ENCODE results near the gene MICAL3.

Gene MICAL3

GRCh38 chr22:17868771-17869170, 155.6 kb downstream of the MICAL3 start:
- DNase-seq (ENCODE audit: low spot score), result no peak

- DNase-seq (ENCODE audit: low spot score), result no peak
Observed at GRCh38 chr22:17867160-17867785, 157.1 kb downstream of the MICAL3 start.

- no peak for DNase-seq (ENCODE audit: low spot score)
Observed at GRCh38 chr22:17866621-17867020, 157.7 kb downstream of the MICAL3 start.

- no peak for DNase-seq (ENCODE audit: low spot score)
Observed at GRCh38 chr22:17866127-17866526, 158.2 kb downstream of the MICAL3 start.

- no peak for DNase-seq (ENCODE audit: low spot score)
Observed at GRCh38 chr22:17865183-17866055, 158.9 kb downstream of the MICAL3 start.

- DNase-seq (ENCODE audit: low spot score), result no peak
Observed at GRCh38 chr22:17864398-17865182, 159.8 kb downstream of the MICAL3 start.

GRCh38 chr22:17862646-17863181, 161.6 kb downstream of the MICAL3 start:
- DNase-seq (ENCODE audit: low spot score), result no peak

GRCh38 chr22:17861909-17862308, 162.5 kb downstream of the MICAL3 start:
- no peak for DNase-seq (ENCODE audit: low spot score)

GRCh38 chr22:17860220-17860965, 164.0 kb downstream of the MICAL3 start:
- DNase-seq (ENCODE audit: low spot score), result no peak

- no peak for DNase-seq (ENCODE audit: low spot score)
Observed at GRCh38 chr22:17858033-17858432, 166.3 kb downstream of the MICAL3 start.

GRCh38 chr22:17855572-17856290, 168.6 kb downstream of the MICAL3 start:
- DNase-seq (ENCODE audit: low spot score), result no peak

GRCh38 chr22:17853073-17853472, 171.3 kb downstream of the MICAL3 start:
- DNase-seq (ENCODE audit: low spot score), result no peak

GRCh38 chr22:17851759-17852158, 172.6 kb downstream of the MICAL3 start:
- no peak for DNase-seq (ENCODE audit: low spot score)

GRCh38 chr22:17847360-17848078, 176.8 kb downstream of the MICAL3 start:
- no peak for DNase-seq (ENCODE audit: low spot score)

GRCh38 chr22:17846326-17846992, 177.9 kb downstream of the MICAL3 start:
- DNase-seq (ENCODE audit: low spot score), result no peak

GRCh38 chr22:17845790-17846189, 178.6 kb downstream of the MICAL3 start:
- DNase-seq (ENCODE audit: low spot score), result no peak

- no peak for DNase-seq (ENCODE audit: low spot score)
Observed at GRCh38 chr22:17845327-17845726, 179.0 kb downstream of the MICAL3 start.

- DNase-seq (ENCODE audit: low spot score), result no peak
Observed at GRCh38 chr22:17844150-17844549, 180.2 kb downstream of the MICAL3 start.

GRCh38 chr22:17842386-17842785, 182.0 kb downstream of the MICAL3 start:
- DNase-seq (ENCODE audit: low spot score), result peak; percentile 20

GRCh38 chr22:17841836-17842235, 182.5 kb downstream of the MICAL3 start:
- no peak for DNase-seq (ENCODE audit: low spot score)
